ENCODE results near the gene MYO9A.

The MYO9A gene

DNA sequence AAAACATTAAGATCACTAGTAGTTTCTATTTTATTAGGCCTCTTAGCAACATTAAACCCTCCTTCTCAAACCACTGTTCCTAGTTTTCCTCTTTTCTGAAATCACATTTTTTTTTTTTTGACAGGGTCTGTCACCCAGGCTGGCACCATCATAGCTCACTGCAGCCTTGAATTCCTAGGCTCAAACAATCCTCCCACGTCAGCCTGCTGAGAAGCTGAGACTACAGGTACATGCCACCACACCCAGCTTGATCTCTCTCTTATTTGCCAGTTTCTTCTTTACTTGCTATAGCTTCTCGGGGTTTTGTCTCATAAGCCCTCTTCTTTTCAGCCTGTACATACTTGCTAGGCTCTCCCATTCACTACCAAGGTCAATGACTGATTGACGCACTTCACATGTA, 28.3 kb upstream of the MYO9A start:
- no peak for DNase-seq
- in situ Hi-C loops (cut with MboI; ENCODE audit: low pct_unique_long_range_greater_than_20kb, low sequenced_read_pairs) = no loop called here

DNA sequence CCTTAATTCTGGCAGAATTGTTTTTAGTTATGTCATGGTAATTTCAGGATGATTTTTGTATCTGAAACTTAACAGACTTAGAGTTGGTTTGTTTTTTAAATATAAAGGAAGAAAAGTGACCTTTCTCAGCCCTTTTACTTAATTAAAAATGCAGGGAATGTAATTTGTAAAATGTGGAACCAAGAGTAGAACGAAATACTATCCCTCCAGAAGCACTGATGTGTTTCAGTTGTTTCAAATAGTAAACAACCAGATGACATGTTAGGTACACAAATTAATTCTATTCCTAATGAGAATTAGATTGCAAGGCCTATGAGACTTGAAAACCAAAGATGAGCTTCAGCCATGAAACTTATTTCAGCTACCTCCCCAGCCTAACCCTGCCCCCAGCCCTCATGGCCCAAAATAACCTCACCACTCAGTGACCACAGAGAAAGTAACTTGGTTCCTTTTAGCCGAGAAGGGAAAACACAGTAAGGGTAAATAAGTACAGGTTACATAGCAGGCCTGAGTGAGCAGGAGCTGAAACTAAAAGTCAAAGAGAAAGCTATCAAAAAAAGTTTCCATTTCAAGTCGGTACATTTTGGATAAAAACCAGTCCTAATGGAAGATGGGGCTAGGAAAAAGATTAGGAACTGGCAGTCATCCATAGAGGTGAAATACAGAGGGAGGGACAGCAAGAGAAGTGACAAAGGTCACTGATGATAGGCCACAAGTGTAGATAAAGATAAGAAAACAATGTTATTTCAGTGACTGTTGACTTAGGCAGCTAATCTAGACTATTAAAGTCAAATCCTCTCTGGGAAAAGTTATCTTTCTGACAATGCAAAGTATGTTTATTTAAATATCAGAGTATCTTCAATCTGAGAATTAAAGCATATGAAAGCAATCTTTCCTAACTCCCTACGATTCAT, 23.5 kb upstream of the MYO9A start:
- DNase-seq = peak; percentile 67
- in situ Hi-C loops (cut with MboI; ENCODE audit: low pct_unique_long_range_greater_than_20kb, low sequenced_read_pairs) = no loop called here

DNA sequence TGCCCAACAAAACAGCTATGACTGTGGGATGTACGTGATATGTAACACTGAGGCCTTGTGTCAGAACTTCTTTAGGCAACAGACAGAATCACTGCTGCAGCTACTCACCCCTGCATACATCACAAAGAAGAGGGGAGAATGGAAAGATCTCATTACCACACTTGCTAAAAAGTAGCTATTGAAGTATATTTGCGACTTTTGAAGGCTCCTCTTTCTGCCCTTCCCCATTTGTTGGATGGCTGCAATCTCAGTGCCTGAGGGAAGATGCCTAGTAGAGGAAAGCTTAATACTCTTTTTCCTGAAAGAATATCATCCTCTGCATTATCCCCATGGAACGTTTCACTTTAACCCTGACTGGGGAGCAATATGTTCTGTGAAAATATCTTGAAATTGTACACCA, 22.1 kb upstream of the MYO9A start:
- no peak for DNase-seq
- in situ Hi-C loops (cut with MboI; ENCODE audit: low pct_unique_long_range_greater_than_20kb, low sequenced_read_pairs) = no loop called here

DNA sequence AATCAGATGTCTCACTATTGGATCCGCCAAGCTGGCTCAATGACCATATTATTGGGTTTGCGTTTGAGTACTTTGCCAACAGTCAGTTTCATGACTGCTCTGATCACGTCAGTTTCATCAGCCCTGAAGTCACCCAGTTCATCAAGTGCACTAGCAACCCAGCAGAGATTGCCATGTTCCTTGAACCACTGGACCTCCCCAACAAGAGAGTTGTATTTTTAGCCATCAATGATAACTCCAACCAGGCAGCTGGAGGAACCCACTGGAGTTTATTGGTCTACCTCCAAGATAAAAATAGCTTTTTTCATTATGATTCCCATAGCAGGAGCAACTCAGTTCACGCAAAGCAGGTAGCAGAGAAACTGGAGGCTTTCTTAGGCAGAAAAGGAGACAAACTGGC, 21.7 kb upstream of the MYO9A start:
- in situ Hi-C loops (cut with MboI; ENCODE audit: low pct_unique_long_range_greater_than_20kb, low sequenced_read_pairs) = no loop called here
- no peak for DNase-seq

DNA sequence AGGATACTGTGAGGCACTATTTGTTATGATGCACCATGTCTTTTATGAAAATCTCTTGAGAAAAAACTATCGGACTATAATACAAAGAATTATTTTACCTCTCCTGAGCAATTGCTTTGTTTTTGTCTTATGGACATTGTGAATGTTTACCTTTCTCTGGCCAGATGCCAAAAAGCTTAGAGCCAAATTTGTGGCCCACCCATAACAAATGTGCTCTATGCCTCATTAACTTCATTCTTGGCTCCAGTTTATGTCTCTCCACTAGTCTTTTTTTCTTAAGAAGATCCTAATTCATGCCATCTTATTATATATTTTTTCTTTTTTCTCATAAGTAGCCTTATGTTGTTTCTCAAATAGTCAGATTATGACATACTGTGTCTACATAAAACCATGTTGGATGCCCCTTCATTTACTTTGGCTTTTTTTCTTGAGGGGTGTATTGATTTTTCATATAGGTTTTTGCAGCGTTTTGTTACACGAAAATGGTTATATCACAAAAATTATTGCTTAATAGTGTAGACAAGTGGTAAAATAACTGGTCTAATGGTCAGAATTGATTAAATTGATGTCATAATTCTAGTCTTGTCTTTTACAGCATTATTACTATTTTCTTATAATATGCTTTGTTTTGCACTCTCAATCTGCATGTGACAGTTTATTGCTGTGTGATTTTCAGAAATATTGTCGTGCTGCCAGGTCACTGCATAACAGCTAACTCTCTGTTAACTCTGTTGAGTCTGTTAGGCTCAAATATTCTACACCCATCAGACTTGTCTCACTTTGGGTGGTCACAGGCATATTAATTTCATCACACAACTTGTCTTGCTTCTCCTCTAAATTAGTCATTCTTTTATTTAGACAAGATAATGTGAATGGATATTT, 18.5 kb upstream of the MYO9A start:
- in situ Hi-C loops (cut with MboI; ENCODE audit: low pct_unique_long_range_greater_than_20kb, low sequenced_read_pairs) = no loop called here
- no peak for DNase-seq

DNA sequence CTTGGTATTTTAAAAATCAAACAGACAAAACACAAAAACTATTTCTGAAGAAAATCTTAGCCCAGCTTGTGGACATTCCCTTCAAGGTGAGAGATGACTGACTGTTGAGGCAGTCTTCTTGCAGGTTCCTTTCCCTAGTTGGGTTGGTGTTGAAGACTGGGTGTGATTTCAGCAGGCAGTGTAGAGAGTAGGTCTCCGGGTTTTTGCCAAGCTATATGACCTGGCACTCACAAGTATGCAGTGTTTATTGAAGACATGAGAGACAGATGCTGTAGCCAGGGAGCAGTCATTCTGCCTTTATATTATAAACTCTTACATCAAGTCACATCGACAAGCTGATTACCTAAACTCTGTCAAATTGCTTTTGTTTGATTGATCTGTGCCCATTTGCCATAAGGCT, 17.8 kb upstream of the MYO9A start:
- DNase-seq = no peak

DNA sequence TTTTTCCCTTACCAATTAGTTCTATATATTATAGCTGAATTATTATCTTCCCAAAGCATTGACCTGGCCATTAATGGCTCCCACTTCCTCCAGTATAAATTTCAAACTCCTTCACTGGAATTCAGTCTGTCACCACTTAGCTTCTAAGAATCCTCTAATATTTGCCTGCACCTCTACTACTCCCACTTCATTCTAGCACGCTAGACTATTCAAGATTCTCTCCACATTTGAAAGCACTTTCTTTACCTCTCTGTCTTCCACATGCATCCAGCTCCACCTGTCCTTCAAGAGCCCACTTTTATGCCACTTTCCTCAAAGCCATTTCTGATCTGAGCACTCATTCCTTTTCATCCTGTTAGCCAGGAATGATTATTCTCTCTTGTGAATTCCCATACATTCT, 15.3 kb upstream of the MYO9A start:
- in situ Hi-C loops (cut with MboI; ENCODE audit: low pct_unique_long_range_greater_than_20kb, low sequenced_read_pairs) = no loop called here
- DNase-seq = no peak

More for the DNA sequence above, 17.8 kb upstream of the MYO9A start:
- in situ Hi-C loops (cut with MboI; ENCODE audit: low pct_unique_long_range_greater_than_20kb, low sequenced_read_pairs) = no loop called here

DNA sequence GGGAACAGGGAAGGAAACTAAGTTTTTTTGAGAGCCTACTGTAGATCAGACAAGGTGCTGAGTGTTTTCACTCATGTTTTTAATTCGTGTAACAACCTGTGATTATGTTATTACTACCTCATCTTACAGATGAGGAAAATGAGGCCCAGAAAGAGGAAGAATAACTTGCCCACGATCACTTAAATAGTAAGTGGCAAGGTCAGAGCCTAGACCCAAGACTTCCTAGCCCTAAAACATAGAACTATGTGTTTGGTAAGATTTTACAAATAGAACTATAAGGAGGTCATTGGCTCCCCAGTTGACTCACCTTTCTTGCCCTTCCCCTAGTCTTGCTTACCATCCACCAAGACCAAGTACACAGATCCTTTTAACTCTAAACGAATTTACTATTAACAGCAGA, 14.0 kb upstream of the MYO9A start:
- no peak for DNase-seq

DNA sequence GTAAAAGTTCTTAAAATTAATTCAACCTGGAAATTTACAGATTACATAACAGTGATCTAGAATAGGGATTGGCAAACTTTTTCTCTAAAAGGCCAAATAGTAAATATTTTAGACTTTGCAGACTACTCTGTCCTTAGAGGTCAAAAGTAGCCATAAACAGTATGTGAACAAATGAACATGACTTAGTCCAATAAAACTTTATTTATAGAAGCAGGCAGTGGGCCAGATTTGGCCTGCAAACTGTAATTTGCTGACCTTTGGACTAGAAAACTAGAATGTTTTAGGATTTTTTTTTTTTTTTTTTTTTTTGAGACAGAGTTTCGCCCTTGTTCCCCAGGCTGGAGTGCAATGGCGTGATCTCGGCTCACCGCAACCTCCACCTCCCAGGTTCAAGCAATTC, 12.3 kb upstream of the MYO9A start:
- in situ Hi-C loops (cut with MboI; ENCODE audit: low pct_unique_long_range_greater_than_20kb, low sequenced_read_pairs) = no loop called here
- DNase-seq = no peak

More for the DNA sequence above, 14.0 kb upstream of the MYO9A start:
- in situ Hi-C loops (cut with MboI; ENCODE audit: low pct_unique_long_range_greater_than_20kb, low sequenced_read_pairs) = no loop called here

DNA sequence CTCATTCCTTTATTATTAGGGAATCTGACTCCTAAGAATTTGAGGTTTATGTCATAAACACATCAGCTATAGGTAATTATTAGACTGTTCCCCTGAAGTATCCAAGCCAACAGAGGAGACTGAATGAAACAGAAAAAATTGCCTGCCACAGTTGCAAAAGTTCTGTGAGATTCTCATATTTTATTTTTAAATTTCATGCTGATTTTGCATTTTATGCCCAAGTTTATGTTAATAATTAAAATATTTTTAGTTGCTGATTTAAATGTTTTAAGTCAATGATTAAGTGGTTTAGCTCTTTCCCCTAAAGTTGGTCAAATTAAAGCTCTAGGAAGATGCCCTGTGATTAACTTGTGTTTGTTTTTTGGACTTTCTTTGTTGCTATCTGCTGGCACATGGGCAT, 10.4 kb upstream of the MYO9A start:
- DNase-seq = no peak
- in situ Hi-C loops (cut with MboI; ENCODE audit: low pct_unique_long_range_greater_than_20kb, low sequenced_read_pairs) = no loop called here

DNA sequence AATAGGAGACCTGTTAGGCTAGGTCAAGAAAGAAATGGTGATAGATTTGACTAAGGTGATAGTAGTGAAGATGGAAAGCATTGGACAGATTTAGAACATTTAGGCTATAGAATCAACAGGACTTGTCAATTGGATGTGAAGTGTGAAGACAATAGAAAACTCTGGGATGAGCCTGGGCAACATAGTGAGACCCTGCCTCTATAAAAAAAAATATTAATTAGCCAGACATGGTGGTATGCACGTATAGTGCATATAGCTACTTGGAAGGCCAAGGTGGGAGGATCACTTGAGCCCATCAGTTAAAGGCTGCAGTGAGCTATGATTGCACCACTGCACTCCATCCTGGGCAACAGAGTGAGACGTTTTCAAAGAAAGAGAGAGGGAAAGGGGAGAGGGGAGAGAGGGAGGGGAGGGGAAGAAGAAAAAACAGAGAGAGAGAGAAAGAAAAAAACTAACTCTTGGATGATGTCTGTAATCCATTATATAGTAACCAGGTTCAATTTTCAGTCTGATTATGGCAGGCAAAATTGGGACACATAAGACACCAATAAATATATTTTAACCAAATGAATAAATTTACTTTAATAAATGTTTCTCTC, 9.9 kb upstream of the MYO9A start:
- in situ Hi-C loops (cut with MboI; ENCODE audit: low pct_unique_long_range_greater_than_20kb, low sequenced_read_pairs) = no loop called here
- DNase-seq = no peak

DNA sequence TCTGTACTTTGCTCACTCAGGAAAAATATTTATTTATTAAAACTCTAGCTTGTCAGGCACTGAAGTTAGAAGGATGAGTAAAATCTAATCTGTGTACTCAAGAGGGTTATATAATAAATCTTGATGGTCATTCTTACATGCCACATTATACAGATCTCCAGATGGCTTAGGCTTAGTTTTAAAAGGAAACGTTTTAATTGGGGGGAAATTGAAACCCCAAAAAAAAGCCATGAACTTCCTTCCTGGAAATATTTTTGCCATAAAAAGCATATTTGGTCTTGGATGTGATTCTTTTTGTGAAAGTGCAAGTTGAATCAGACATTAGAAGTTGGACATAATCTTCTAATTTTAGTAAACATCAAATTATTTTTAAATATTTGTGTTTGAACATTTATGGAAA, 6.3 kb upstream of the MYO9A start:
- in situ Hi-C loops (cut with MboI; ENCODE audit: low pct_unique_long_range_greater_than_20kb, low sequenced_read_pairs) = no loop called here
- no peak for DNase-seq

DNA sequence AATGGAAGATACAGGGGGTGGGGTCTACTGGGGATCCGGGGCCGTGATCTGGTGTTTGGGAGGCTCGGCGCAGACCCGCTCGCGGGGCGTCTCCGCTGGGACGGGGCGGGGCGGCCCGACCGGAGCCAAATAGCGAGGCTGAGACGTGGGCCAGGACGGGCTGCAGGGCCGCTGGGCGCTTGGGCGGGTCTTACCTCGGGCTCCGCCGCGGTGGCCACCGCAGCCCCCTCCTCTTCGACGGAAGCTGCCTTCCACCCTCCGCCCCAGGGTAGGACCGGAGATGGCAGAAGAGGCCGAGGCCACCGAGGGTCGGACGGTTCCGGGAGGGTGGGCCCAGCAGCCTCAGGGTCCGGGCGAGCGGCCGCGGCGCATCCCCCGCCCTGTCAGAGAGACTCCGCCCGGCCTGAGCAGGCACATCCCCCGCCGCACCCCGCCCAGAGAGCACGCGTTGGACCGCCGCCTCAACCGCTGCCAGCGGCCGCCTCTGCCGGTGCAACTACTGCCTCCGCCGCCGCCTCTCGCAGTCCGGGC, 399 bp downstream of the MYO9A start:
- peak; percentile 93 for DNase-seq
- in situ Hi-C loops (cut with MboI; ENCODE audit: low pct_unique_long_range_greater_than_20kb, low sequenced_read_pairs) = no loop called here

DNA sequence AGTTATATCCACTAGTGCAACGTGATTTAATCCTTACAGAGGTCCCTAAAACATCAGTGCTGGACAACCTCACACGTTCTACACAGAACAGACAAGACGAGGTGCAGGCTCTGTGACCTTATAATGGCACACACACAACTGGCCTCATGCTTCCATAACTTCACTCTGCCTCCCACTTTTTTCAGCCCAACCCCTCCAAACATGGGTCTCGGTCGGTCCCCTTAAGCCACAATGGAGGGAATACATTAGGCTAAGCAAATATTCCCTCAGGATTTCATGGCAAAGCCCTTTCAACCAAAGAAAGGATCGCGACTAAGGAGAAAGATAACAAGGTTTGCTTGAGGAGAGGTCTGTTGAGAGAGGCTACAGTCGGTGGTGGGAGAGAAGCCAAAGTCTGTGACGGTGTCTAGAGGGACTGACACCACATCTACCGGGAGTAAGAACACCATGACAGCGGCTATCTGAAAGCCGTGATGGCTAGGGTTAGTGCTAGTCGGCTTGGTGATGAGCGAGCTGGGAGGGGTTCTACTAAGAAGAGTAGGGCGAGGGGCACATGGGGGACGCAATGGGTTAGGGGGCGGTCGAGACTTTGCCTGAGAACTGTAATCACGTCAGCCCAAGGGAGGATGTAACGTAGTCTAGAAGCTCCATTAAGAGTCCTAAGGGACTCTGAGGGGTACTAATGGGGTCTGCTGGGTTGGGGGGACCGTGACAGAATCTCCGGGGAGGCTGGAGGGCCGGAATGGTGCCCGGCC, 1.0 kb downstream of the MYO9A start:
- no peak for DNase-seq
- in situ Hi-C loops (cut with MboI; ENCODE audit: low pct_unique_long_range_greater_than_20kb, low sequenced_read_pairs) = no loop called here

DNA sequence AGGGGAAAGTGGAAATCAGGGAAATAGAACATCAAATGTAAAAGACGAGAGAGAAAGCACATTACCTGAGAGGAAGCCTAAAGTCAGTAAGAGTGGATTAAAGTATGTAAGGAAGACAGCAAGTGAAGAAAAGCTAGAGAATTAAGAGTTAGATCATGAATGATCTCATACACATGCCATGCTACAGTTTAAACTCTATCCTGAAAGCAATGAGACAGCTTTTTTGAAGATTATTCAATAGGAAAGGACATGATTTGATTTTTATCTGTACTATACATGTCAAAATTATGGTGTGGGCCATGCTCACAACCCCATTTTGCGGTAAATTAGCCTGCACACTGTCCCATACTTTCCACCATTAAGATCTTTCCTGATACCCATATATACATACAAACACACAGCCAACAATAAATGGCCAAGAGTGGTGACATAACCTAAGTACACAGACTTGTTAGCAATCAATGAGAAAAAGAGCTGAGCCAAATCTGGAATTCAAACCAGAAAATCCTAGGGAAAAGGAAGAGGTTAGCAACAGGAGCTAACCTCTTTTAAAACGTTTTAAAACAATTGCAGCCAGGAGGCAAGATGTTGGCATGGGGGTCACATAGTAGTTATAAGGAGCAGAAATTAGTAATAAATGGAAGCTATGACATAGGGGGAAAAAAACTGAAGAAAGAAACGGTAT, 4.5 kb downstream of the MYO9A start:
- DNase-seq = no peak
- in situ Hi-C loops (cut with MboI; ENCODE audit: low pct_unique_long_range_greater_than_20kb, low sequenced_read_pairs) = no loop called here

DNA sequence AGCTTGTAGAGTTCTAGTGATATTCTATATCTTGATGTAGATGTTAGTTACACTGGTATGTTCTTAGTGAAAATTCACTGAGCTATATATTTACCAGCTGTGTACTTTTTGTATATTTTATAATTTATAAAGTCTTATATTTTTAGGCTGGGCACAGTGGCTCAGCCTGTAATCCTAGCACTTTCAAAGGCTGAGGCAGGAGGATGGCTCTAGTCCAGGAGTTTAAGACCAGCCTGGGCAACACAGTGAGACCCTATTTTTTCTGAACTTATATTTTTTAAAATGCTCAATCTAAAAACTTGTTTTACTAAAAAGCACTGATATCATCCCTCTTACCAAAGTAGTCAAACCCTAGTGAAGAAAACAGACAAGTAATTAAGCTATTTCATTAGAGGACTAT, 5.1 kb downstream of the MYO9A start:
- no peak for DNase-seq
- in situ Hi-C loops (cut with MboI; ENCODE audit: low pct_unique_long_range_greater_than_20kb, low sequenced_read_pairs) = no loop called here

DNA sequence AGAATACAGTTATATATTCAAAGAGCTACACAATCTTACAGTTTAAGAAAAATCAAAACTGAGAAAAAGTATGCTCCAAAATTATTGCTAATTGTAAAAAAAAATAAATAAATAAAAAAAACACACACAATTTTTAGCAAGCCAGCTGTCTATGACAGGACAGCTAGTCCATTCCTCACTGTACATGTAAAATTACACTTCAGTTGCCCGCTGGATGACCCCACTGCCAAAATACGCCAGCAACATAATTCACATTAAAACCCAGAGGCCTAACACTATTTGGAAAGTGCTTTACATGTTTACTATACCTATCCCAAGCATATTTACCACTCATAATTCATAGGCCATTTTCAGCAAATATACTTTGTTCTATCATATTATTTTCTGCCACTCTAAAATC, 5.8 kb downstream of the MYO9A start:
- in situ Hi-C loops (cut with MboI; ENCODE audit: low pct_unique_long_range_greater_than_20kb, low sequenced_read_pairs) = no loop called here
- DNase-seq = no peak

DNA sequence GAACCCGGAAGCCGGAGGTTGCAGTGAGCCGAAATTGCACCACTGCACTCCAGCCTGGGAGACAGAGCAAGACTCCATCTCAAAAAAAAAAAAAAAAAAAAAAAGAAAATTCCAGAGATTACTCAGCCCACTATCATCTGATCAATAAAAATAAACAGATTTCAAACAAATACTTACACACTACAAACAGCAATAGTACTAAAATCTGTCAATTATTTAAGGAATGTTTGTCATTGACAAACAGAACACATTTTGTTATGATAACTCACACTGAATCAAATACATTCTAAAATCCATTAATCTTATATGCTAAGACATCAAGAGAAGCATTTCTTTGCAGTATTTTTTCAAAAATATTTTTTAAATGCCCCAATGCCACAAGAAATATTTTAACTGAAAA, 7.6 kb downstream of the MYO9A start:
- in situ Hi-C loops (cut with MboI; ENCODE audit: low pct_unique_long_range_greater_than_20kb, low sequenced_read_pairs) = no loop called here
- no peak for DNase-seq

All from KBM-7 (cell line).